Measurements from ENCODE around the gene INTS1. TPM values are rescaled to one million over a fixed set of nuclear protein-coding genes. Genes with fewer than 3 reads are reported as not detected.

Gene INTS1
- polyA plus RNA-seq, 3 donors from 2014 or later = 5.2 to 33.6 (median 11.0) TPM

DNA sequence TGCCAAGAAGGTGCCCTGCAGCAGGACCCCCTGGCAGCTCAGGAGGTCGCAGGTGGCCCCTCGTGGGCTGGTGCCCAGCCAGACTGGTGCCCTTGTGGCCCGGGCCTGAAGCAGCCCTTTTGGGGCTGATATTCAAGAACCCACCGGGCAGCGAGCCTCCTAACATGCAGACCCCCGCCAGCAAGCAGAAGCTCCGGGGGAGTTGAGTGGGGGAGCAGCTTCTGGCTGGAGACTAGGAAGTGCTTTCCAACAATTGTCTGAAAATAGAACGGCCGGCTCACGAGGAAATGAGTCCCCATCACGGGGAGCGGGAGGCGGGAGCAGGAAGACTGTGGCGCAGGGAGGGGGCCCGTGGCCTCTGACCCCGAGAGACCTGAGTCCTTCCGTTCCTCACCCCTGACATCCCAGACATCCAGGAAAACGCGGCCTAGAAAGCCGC lies 9.5 kb upstream of the INTS1 start:
- H3K4me3 Mint-ChIP-seq = no peak overlapping the region
- H3K9me3 Mint-ChIP-seq = no peaks in the 10 kb centered on the region
- no peak for DNase-seq
- H3K4me1 Mint-ChIP-seq = no peaks in the 10 kb centered on the region
- peaks cover 4 to 9% (median 7%) of the 10 kb centered on the region in 3 donors for H3K27me3 Mint-ChIP-seq (ENCODE audit: low read depth in 3 of 3)
- no peaks in the 10 kb centered on the region for H3K36me3 Mint-ChIP-seq
- no peak overlapping the region for H3K27ac Mint-ChIP-seq

DNA sequence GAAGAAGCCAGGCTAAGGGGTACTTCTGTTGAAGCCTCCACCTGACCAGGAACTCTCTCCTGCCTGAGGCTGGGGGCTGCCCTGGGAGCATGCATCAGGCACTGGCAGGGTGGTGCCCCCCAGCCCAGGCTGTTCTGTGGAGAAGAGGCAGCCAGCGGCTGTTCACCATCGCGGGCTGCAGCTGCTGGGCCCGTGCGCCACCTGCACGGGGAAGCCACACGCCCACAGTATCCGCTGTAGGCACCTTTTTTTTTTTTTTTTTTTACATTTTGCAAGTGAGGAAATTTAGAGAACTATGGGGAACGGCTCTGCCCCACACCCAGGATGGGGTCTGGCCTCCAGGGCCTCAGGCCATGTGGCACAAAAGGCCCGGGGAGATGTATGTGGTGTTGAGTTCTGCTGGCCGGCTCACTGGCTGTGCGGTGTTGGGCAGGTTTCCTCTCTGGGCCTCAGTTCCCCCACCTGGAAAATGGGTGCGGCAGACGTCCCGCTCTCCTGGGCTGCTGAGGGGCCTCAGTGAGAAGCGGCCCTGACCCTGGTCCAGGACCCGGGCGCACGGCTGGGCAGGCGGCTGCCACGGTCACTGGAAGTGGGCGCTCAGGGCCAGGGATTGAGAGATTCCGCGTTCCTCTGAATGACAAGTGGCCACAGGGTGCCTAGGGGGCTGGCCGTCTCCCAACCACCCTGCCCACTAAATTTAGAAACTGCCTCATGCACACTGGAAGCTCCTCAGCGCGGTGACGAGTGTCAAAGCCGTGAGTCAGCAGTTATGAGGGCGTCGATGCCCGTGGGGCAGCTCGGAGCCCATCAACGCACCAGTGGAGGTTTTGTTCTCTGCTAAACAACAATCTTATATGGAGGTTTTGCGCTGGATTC lies 8.8 kb upstream of the INTS1 start:
- H3K4me1 Mint-ChIP-seq = no peaks in the 10 kb centered on the region
- H3K27me3 Mint-ChIP-seq (ENCODE audit: low read depth in 3 of 3) = peaks cover 6 to 11% (median 9%) of the 10 kb centered on the region in 3 donors
- H3K36me3 Mint-ChIP-seq = no peaks in the 10 kb centered on the region
- H3K9me3 Mint-ChIP-seq = no peaks in the 10 kb centered on the region
- H3K27ac Mint-ChIP-seq = no peak overlapping the region
- DNase-seq = no peak
- H3K4me3 Mint-ChIP-seq = no peak overlapping the region

DNA sequence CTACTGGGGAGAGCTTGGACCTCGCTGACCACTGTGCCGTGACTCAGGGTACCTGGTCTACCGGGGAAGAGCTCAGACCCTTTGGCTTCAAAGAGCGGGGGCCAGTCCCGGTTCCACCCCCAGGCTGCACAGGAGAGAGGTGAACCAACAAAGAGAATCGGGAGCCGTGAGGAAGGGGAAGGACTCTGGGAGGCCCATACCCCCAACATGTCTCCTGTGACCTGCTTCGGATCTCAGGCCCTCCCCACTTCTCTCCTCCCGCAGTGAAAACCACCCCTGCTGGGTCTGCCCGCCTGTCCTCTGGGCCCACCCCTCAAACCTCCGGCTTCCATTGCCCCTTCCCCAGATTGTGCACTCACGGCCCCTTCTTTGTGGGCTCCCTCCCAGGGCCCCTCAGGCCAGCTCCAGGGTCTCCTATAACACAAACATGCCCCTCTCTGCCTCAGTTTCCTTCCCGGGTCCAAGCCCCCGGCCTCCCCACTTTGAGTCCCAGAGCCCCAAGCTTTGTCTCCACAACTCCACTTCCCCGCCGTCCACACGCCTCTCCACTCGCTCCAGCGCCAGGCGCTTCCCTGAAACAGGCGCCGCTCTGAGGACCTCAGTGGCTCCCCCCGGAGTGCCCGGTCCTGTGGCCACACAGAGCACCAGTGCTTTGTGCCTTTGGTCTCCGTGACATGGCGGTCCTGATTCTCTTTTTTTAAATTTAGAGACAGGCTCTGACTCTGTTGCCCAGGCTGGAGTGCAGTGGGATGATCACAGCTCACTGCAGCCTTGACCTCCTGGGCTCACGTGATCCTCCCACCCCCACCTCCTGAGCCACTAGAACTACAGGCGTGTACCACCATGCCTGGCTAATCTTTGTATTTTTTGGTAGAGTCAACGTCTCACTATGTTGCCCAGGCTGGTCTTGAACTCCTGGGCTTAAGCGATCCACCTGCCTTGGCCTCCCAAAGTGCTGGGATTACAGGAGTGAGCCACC lies 7.5 kb upstream of the INTS1 start:
- Mint-ChIP-seq H3K27ac (no peak overlapping the region), H3K9me3 (no peaks in the 10 kb centered on the region), H3K27me3 (ENCODE audit: low read depth in 3 of 3) (peaks cover 10 to 18% (median 11%) of the 10 kb centered on the region in 3 donors), H3K4me1 (no peaks in the 10 kb centered on the region), H3K4me3 (no peak overlapping the region), H3K36me3 (no peaks in the 10 kb centered on the region)
- no peak for DNase-seq

GRCh38 chr7:1510780-1511154 lies 6.6 kb upstream of the INTS1 start:
- no peak for DNase-seq
- no peak overlapping the region for H3K27ac Mint-ChIP-seq
- H3K4me3 Mint-ChIP-seq = no peak overlapping the region
- H3K9me3 Mint-ChIP-seq = no peaks in the 10 kb centered on the region
- H3K4me1 Mint-ChIP-seq = no peaks in the 10 kb centered on the region
- H3K36me3 Mint-ChIP-seq = no peaks in the 10 kb centered on the region
- H3K27me3 Mint-ChIP-seq (ENCODE audit: low read depth in 3 of 3) = peaks cover 11 to 19% (median 11%) of the 10 kb centered on the region in 3 donors

- no peak for DNase-seq
- H3K27ac Mint-ChIP-seq = no peak overlapping the region
These were observed 5.0 kb upstream of the INTS1 start for GRCh38 chr7:1509226-1509625.

DNA sequence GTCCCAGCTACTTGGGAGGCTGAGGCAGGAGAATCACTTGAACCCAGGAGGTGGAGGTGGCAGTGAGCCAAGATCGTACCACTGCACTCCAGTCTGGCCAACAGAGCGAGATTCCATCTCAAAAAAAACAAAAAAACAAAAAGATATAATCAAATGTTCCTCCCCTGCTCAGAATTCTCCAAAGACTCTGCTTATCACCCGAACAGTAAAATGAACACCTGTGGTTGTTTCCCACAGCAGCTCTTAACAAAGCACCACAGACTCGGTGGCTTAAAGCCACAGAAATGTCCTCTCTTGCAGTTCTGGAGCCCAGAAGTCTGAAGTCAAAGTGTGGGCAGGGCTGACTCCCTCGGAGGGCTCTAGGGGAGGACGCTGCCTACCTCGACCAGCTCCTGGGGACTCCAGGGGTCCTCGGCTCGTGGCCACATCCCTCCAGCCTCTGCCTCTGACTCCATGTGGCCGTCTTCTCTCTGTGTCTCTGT lies 4.1 kb upstream of the INTS1 start:
- Mint-ChIP-seq H3K9me3 (no peaks in the 10 kb centered on the region), H3K4me3 (no peak overlapping the region), H3K27ac (no peak overlapping the region), H3K36me3 (no peaks in the 10 kb centered on the region), H3K4me1 (peaks cover 2 to 7% of the 10 kb centered on the region in 2 donors), H3K27me3 (ENCODE audit: low read depth in 3 of 3) (peaks cover 13 to 15% (median 14%) of the 10 kb centered on the region in 3 donors)
- DNase-seq = no peak

More at GRCh38 chr7:1509226-1509625, 5.0 kb upstream of the INTS1 start:
- Mint-ChIP-seq H3K4me3 (no peak overlapping the region), H3K27me3 (ENCODE audit: low read depth in 3 of 3) (peaks cover 12 to 19% (median 13%) of the 10 kb centered on the region in 3 donors), H3K36me3 (no peaks in the 10 kb centered on the region), H3K9me3 (no peaks in the 10 kb centered on the region), H3K4me1 (peaks cover 0 to 3% of the 10 kb centered on the region in 2 donors)

- DNase-seq = no peak
- no peak overlapping the region for H3K27ac Mint-ChIP-seq
- peaks cover 19 to 26% of the 10 kb centered on the region in 2 donors for H3K4me1 Mint-ChIP-seq
- peak overlapping the region in 4 of 5 donors; percentile 33 to 60 (median 56) for H3K4me3 Mint-ChIP-seq
- H3K27me3 Mint-ChIP-seq (ENCODE audit: low read depth in 3 of 3) = peaks cover 10 to 14% (median 14%) of the 10 kb centered on the region in 3 donors
- H3K9me3 Mint-ChIP-seq = no peaks in the 10 kb centered on the region
- H3K36me3 Mint-ChIP-seq = peaks cover 3 to 4% (median 3%) of the 10 kb centered on the region in 3 donors
These were observed 1.8 kb upstream of the INTS1 start for GRCh38 chr7:1505731-1506550.

GRCh38 chr7:1503390-1503789 lies 799 bp downstream of the INTS1 start:
- H3K4me1 Mint-ChIP-seq = peaks cover 19 to 28% of the 10 kb centered on the region in 2 donors
- peak overlapping the region; percentile 79 to 88 (median 83) for H3K4me3 Mint-ChIP-seq
- no peaks in the 10 kb centered on the region for H3K9me3 Mint-ChIP-seq
- H3K36me3 Mint-ChIP-seq = peaks cover 3 to 7% (median 3%) of the 10 kb centered on the region in 3 donors
- no peak for DNase-seq
- peaks cover 7 to 9% (median 8%) of the 10 kb centered on the region in 3 donors for H3K27me3 Mint-ChIP-seq (ENCODE audit: low read depth in 3 of 3)
- H3K27ac Mint-ChIP-seq = peak overlapping the region in 5 of 6 donors; percentile 9 to 84 (median 69)

GRCh38 chr7:1502845-1503244 lies 1.3 kb downstream of the INTS1 start:
- H3K27me3 Mint-ChIP-seq (ENCODE audit: low read depth in 3 of 3) = peaks cover 7 to 8% (median 8%) of the 10 kb centered on the region in 3 donors
- no peak for DNase-seq
- H3K4me3 Mint-ChIP-seq = peak overlapping the region; percentile 79 to 88 (median 83)
- peaks cover 19 to 28% of the 10 kb centered on the region in 2 donors for H3K4me1 Mint-ChIP-seq
- peaks cover 3 to 10% (median 3%) of the 10 kb centered on the region in 3 donors for H3K36me3 Mint-ChIP-seq
- peak overlapping the region; percentile 9 to 84 (median 62) for H3K27ac Mint-ChIP-seq
- no peaks in the 10 kb centered on the region for H3K9me3 Mint-ChIP-seq

GRCh38 chr7:1501487-1502270 lies 2.5 kb downstream of the INTS1 start:
- no peak for DNase-seq
- peaks cover 3 to 11% (median 3%) of the 10 kb centered on the region in 3 donors for H3K36me3 Mint-ChIP-seq
- H3K9me3 Mint-ChIP-seq = no peaks in the 10 kb centered on the region
- H3K4me3 Mint-ChIP-seq = peak overlapping the region; percentile 79 to 88 (median 83)
- peaks cover under 1 to 6% (median 4%) of the 10 kb centered on the region in 3 donors for H3K27me3 Mint-ChIP-seq (ENCODE audit: low read depth in 3 of 3)
- H3K4me1 Mint-ChIP-seq = peaks cover 19 to 28% of the 10 kb centered on the region in 2 donors
- H3K27ac Mint-ChIP-seq = peak overlapping the region in 3 of 6 donors; percentile 30 to 82 (median 58)

- H3K27me3 Mint-ChIP-seq (ENCODE audit: low read depth in 3 of 3) = peaks cover 0 to 4% (median 1%) of the 10 kb centered on the region in 3 donors
- H3K27ac Mint-ChIP-seq = no peak overlapping the region
- no peaks in the 10 kb centered on the region for H3K9me3 Mint-ChIP-seq
- peaks cover 19 to 28% of the 10 kb centered on the region in 2 donors for H3K4me1 Mint-ChIP-seq
- no peak for DNase-seq
- H3K4me3 Mint-ChIP-seq = peak overlapping the region in 1 of 5 donors; percentile 4
- H3K36me3 Mint-ChIP-seq = peaks cover 3 to 11% (median 3%) of the 10 kb centered on the region in 3 donors
These were observed 4.0 kb downstream of the INTS1 start for GRCh38 chr7:1500064-1500807.
